HepG2 (cell line): ENCODE measurements around the gene SHLD1. TPM values are rescaled to one million over a fixed set of nuclear protein-coding genes. Genes with fewer than 3 reads are reported as not detected.

Source experiments
- ATAC-seq: fragments of 200-7000 bp; cut with Tn5 transposase; 3 replicates; pipeline ENCODE4 v1.9.1; 2020; ENCODE audit warnings: mild to moderate bottlenecking, moderate library complexity
- BruUV-seq: library from RNA; stranded (reverse); fragments of 400-500 nt; replicated peaks from 2 replicates; lab custom pipeline; 2021; lab: Mats Ljungman, UMichigan
- CTCF ChIA-PET: fragments of 300-600 bp; formaldehyde crosslinking; extraction: SDS; loops from one replicate; lab custom pipeline; 2021; ENCODE audit warnings: low total read pairs, inconsistent platforms, low intra/inter-chr PET ratio; lab: Yijun Ruan, JAX
- POLR2A ChIA-PET: fragments of 350-600 bp; sonication (Branson Sonifier 250); formaldehyde crosslinking; loops from one replicate; lab custom pipeline; 2020; ENCODE audit warnings: antibody characterized with exemption, inconsistent platforms; lab: Yijun Ruan, JAX
- DNase-seq: peaks from one replicate; pipeline ENCODE4 v3.0.0-alpha.2; 2015; ENCODE audit warnings: low spot score
- FAIRE-seq: peaks from 3 replicates; lab custom pipeline; 2011; peaks lifted over from hg19 to GRCh38; lab: Jason Lieb, UNC
- H2AFZ ChIP-seq: one replicate; pipeline ENCODE4 v1.6.1; 2011; ENCODE audit warnings: low read length, inconsistent platforms
- H3K27ac ChIP-seq: fragments of 300-600 bp; 3 replicates; pipeline ENCODE4 v1.8.0; 2011; ENCODE audit warnings: mixed run types, mild to moderate bottlenecking, mixed read lengths, low read length, inconsistent platforms; ENCODE audit not compliant: insufficient read depth; ENCODE audit errors: extremely low read length
- H3K27me3 ChIP-seq, 2 experiments: fragments of 200-600 bp in 1 of 2; 2 replicates in 1 of 2; 3 replicates in 1 of 2; pipeline versions ENCODE4 v1.6.0 to v1.8.0; 2011; ENCODE audit warnings: low read length in 2 of 2, mild to moderate bottlenecking in 2 of 2, moderate library complexity in 2 of 2, inconsistent platforms in 1 of 2; ENCODE audit not compliant: insufficient read depth in 2 of 2, control insufficient read depth in 1 of 2
- H3K36me3 ChIP-seq, 2 experiments: fragments of 200-600 bp in 1 of 2; replicated peaks in 1 of 2; 2 replicates in 1 of 2; 3 replicates in 1 of 2; pipeline versions ENCODE4 v1.5.1 to v1.8.0; 2011; ENCODE audit warnings: low read length in 2 of 2, inconsistent platforms in 1 of 2; ENCODE audit not compliant: insufficient read depth in 2 of 2, control insufficient read depth in 1 of 2
- H3K4me1 ChIP-seq: 2 replicates; pipeline ENCODE4 v1.5.1; 2012; ENCODE audit warnings: low read length, inconsistent platforms; ENCODE audit not compliant: insufficient read depth
- H3K4me2 ChIP-seq: 2 replicates; pipeline ENCODE4 v1.6.0; 2011; ENCODE audit warnings: low read depth, low read length, inconsistent platforms
- H3K4me3 ChIP-seq, 3 experiments: fragments of 200-600 bp in 1 of 3; sonication (generic), shearing (Covaris generic) in 1 of 3; replicated peaks in 1 of 3; 2 replicates each; pipeline ENCODE4 v1.5.1; 2011 to 2016; ENCODE audit warnings: low read length in 3 of 3, inconsistent platforms in 2 of 3, low read depth in 2 of 3, mild to moderate bottlenecking in 2 of 3, control low read depth in 1 of 3, mixed read lengths in 1 of 3; ENCODE audit not compliant: insufficient read depth in 1 of 3
- H3K79me2 ChIP-seq: one replicate; pipeline ENCODE4 v1.6.1; 2011; ENCODE audit warnings: low read length, inconsistent platforms; ENCODE audit not compliant: insufficient read depth
- H3K9ac ChIP-seq: 2 replicates; pipeline ENCODE4 v1.6.0; 2011; ENCODE audit warnings: mild to moderate bottlenecking, low read depth, low read length, inconsistent platforms; ENCODE audit not compliant: insufficient read depth
- H3K9me3 ChIP-seq: 2 replicates; pipeline ENCODE4 v1.5.1; 2012; ENCODE audit warnings: mild to moderate bottlenecking, low read length
- H4K20me1 ChIP-seq: 2 replicates; pipeline ENCODE4 v1.6.0; 2011; ENCODE audit warnings: inconsistent platforms, mild to moderate bottlenecking, low read length, moderate library complexity; ENCODE audit not compliant: insufficient read depth
- ARID2 ChIP-seq: sonication (generic); formaldehyde crosslinking; IDR thresholded peaks from 2 replicates; pipeline ENCODE4 v1.8.1; 2022; ENCODE audit warnings: mild to moderate bottlenecking, missing genetic modification reagents, borderline replicate concordance
- CCAR2 ChIP-seq: fragments of 200-400 bp; formaldehyde crosslinking; optimal IDR thresholded peaks from 2 replicates; pipeline ENCODE3; 2018; ENCODE audit warnings: low read depth, mild to moderate bottlenecking, low read length, moderate library complexity
- DZIP1 ChIP-seq: sonication (generic); formaldehyde crosslinking; IDR thresholded peaks from 2 replicates; pipeline ENCODE4 v1.5.0; 2020; ENCODE audit warnings: mild to moderate bottlenecking, missing genetic modification reagents
- HIVEP1 ChIP-seq: sonication (generic); formaldehyde crosslinking; IDR thresholded peaks from 2 replicates; pipeline ENCODE4 v1.4.0; 2020; ENCODE audit warnings: mild to moderate bottlenecking, missing genetic modification reagents
- NCOA1 ChIP-seq: sonication (generic); formaldehyde crosslinking; IDR thresholded peaks from 2 replicates; pipeline ENCODE4 v1.9.0; 2021; ENCODE audit warnings: missing genetic modification reagents
- PAWR ChIP-seq: sonication (generic); formaldehyde crosslinking; IDR thresholded peaks from 2 replicates; pipeline ENCODE4 v1.4.0; 2020; ENCODE audit warnings: missing genetic modification reagents, mild to moderate bottlenecking, borderline replicate concordance
- PHF5A ChIP-seq: IDR thresholded peaks from one replicate; pipeline ENCODE4 v1.6.1; 2018; ENCODE audit warnings: low read depth, missing genetic modification reagents; ENCODE audit not compliant: unreplicated experiment
- PRDM15 ChIP-seq: sonication (generic); formaldehyde crosslinking; IDR thresholded peaks from 2 replicates; pipeline ENCODE4 v1.4.0; 2020; ENCODE audit warnings: missing genetic modification reagents
- RFX1 ChIP-seq: fragments of 450-650 bp; IDR thresholded peaks from 2 replicates; pipeline ENCODE4 v1.6.1; 2017
- ZNF138 ChIP-seq: sonication (generic); formaldehyde crosslinking; IDR thresholded peaks from 2 replicates; pipeline ENCODE4 v1.5.0; 2020; ENCODE audit warnings: mild to moderate bottlenecking, low read depth, missing genetic modification reagents
- ZNF687 ChIP-seq: sonication (generic); formaldehyde crosslinking; IDR thresholded peaks from 2 replicates; pipeline ENCODE4 v1.5.1; 2020; ENCODE audit warnings: mild to moderate bottlenecking, missing genetic modification reagents, moderate library complexity
- ZNF775 ChIP-seq: sonication (generic); formaldehyde crosslinking; IDR thresholded peaks from 2 replicates; pipeline ENCODE4 v1.4.0; 2020; ENCODE audit warnings: missing genetic modification reagents, mild to moderate bottlenecking, moderate library complexity, borderline replicate concordance
- WGBS: methylation state at CpG from one replicate; pipeline ENCODE4 v1.1.6; 2017; ENCODE audit warnings: low lambda C conversion rate; 5-methylcytosine and 5-hydroxymethylcytosine counted together
- in situ Hi-C: cut with HindIII; loops from 2 replicates; pipeline ENCODE4 v1.10.0; 2017; ENCODE audit warnings: low pct_unique_long_range_greater_than_20kb; ENCODE audit not compliant: extremely low pct_ligation_motif_present
- intact Hi-C: fragments of 100-400 bp; cut with micrococcal nuclease; formaldehyde crosslinking; loops from one replicate; pipeline ENCODE4 v1.10.0; 2022; ENCODE audit not compliant: unreplicated experiment
- polyA plus RNA-seq, 8 experiments: library from polyadenylated mRNA; depleted of rRNA in 3 of 8; stranded (reverse) in 7 of 8; unstranded in 1 of 8; fragments of >200 nt; fragmentation: Illumina TruSeq in 4 of 8; extraction: Trizol in 4 of 8; gene quantifications; 2 replicates each; pipeline versions ENCODE4 v1.2.1 to v1.2.3, GENCODE V29; 2011 to 2016; ENCODE audit warnings: low read depth in 4 of 8, missing spikeins in 1 of 8, mixed read lengths in 1 of 8; ENCODE audit not compliant: insufficient read depth in 1 of 8
- total RNA-seq, 5 experiments: library from RNA; depleted of rRNA; stranded (reverse); fragments of >200 nt; fragmentation: Illumina TruSeq; extraction: Trizol; gene quantifications; 2 replicates each; pipeline ENCODE4 v1.2.3, GENCODE V29; 2016; ENCODE audit warnings: low read depth in 1 of 5
- TF ChIP-seq, protein P1 (sequence below): sonication (generic); formaldehyde crosslinking; IDR thresholded peaks from 2 replicates; pipeline ENCODE4 v1.4.0; 2020; ENCODE audit warnings: missing genetic modification reagents, borderline replicate concordance

The SHLD1 gene
- total and polyA plus RNA-seq, 2 of the 13 experiments (the other 11 are each of a cell fraction or from before 2014, with no cell fraction given): 8.9 to 10.0 TPM

DNA sequence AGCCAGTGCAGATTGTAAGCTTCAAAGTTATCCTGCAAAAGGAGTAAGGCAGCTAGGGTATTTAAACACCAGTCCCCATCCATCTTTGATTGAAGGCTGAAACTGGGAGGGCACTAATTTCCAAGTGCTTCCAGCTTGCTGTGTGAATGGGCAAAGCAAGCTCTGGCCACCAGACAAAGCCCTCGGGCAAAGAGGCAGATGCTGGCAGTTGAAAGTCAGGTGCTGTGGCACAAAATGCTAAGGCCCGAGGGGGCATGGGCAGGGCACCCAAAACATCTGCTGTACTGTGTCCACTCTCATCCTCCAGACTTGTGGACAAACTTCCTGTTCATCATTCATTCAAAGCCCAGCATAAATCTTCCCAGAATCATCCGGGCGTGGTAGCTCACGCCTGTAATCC lies 137.2 kb downstream of the SHLD1 start:
- H3K4me3 ChIP-seq: no peak overlapping the region
- ChIA-PET POLR2A (no interaction called here), CTCF (no interaction called here)
- no peak overlapping the region for H3K9ac ChIP-seq
- no peak overlapping the region for H2AFZ ChIP-seq
- peaks cover 28% of the 10 kb centered on the region for H3K4me1 ChIP-seq
- no TSS peak for BruUV-seq
- H3K9me3 ChIP-seq: no peaks in the 10 kb centered on the region
- no peak for DNase-seq
- in situ Hi-C loops: no loop called here
- H3K27ac ChIP-seq: no peak overlapping the region
- H3K36me3 ChIP-seq: no peaks in the 10 kb centered on the region
- H3K4me2 ChIP-seq: no peak overlapping the region
- 45% methylated on average over 5 of the region's 5 CpGs for WGBS
- no peaks in the 10 kb centered on the region for H4K20me1 ChIP-seq
- no peak for FAIRE-seq
- no peaks in the 10 kb centered on the region for H3K79me2 ChIP-seq
- H3K27me3 ChIP-seq: peaks cover 0 to 17% of the 10 kb centered on the region in 2 experiments; a peak in 3 of 5 replicates
- ATAC-seq: no peak
- intact Hi-C loops: no loop called here
- TF ChIP-seq NCOA1 (CRISPR knock-in tag) (no peak), ZNF775 (CRISPR knock-in tag) (no peak), DZIP1 (CRISPR knock-in tag) (no peak), PRDM15 (CRISPR knock-in tag) (no peak), CCAR2 (no peak), PAWR (CRISPR knock-in tag) (no peak), ZNF687 (CRISPR knock-in tag) (no peak), ARID2 (CRISPR knock-in tag) (no peak), HIVEP1 (no peak), ZNF138 (CRISPR knock-in tag) (no peak), RFX1 (no peak), PHF5A (CRISPR knock-in tag) (no peak)
- TF ChIP-seq, protein P1, sequence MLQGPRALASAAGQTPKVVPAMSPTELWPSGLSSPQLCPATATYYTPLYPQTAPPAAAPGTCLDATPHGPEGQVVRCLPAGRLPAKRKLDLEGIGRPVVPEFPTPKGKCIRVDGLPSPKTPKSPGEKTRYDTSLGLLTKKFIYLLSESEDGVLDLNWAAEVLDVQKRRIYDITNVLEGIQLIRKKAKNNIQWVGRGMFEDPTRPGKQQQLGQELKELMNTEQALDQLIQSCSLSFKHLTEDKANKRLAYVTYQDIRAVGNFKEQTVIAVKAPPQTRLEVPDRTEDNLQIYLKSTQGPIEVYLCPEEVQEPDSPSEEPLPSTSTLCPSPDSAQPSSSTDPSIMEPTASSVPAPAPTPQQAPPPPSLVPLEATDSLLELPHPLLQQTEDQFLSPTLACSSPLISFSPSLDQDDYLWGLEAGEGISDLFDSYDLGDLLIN: no peak
